ENCODE results near the gene KNG1.

The KNG1 gene

DNA sequence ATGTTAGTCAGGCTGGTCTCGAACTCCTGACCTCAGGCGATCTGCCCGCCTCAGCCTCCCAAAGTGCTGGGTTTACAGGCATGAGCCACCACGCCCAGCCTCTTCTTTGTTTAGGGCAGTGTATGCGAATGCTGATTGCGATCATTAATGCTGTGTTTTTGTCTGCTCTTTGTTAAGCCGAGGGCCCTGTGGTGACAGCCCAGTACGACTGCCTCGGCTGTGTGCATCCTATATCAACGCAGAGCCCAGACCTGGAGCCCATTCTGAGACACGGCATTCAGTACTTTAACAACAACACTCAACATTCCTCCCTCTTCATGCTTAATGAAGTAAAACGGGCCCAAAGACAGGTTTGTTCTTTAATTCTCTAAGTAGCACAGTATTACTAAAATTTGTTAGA, 7.8 kb downstream of the KNG1 start:
- ChIA-PET CTCF (no interaction called here), POLR2A (no interaction called here)
- no peak for TF ChIP-seq CTCF (IDR thresholded peaks at IDR 0.05; ENCODE audit: control extremely low read depth, extremely low read depth, low read depth, missing control alignments)
- no peak for DNase-seq (ENCODE audit: extremely low spot score)

DNA sequence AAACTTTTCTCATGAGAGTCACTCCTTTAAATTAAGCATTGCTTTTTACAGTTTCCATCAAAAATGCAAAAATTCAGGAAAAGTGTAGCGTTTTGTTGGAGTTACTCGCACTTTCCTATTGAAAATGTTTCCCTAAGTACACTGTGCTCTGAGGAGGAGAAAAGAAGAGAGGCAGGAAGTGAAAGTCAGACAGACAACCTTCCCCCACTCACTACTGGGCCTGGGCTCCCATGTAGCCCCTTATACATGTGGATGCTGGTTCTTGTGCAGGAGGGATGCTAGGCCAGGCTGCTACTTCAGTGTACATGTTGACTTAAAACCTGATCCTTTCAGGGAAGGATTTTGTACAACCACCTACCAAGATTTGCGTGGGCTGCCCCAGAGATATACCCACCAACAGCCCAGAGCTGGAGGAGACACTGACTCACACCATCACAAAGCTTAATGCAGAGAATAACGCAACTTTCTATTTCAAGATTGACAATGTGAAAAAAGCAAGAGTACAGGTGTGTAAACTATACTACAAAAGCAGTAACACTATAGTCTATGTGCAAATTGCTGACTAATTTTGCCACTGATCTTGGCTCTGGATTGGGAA, 15.1 kb downstream of the KNG1 start:
- ChIA-PET CTCF (no interaction called here), POLR2A (no interaction called here)
- no peak for DNase-seq (ENCODE audit: extremely low spot score)
- TF ChIP-seq CTCF (IDR thresholded peaks at IDR 0.05; ENCODE audit: control extremely low read depth, extremely low read depth, low read depth, missing control alignments): no peak

GRCh38 chr3:186742618-186743380, 25.6 kb downstream of the KNG1 start:
- POLR2A ChIA-PET: no interaction called here
- no peak for TF ChIP-seq CTCF (IDR thresholded peaks at IDR 0.05; ENCODE audit: control extremely low read depth, extremely low read depth, low read depth, missing control alignments)
- DNase-seq (ENCODE audit: extremely low spot score): no peak
- CTCF ChIA-PET: interaction anchor here (0.7 kb wide), 1 partner anchor 23 kb away, joined by 3 read pairs; no protein-coding TSS in a partner anchor

GRCh38 chr3:186743666-186744065, 26.5 kb downstream of the KNG1 start:
- ChIA-PET POLR2A (no interaction called here), CTCF (no interaction called here)
- no peak for DNase-seq (ENCODE audit: extremely low spot score)
- TF ChIP-seq CTCF (IDR thresholded peaks at IDR 0.05; ENCODE audit: control extremely low read depth, extremely low read depth, low read depth, missing control alignments): no peak

DNA sequence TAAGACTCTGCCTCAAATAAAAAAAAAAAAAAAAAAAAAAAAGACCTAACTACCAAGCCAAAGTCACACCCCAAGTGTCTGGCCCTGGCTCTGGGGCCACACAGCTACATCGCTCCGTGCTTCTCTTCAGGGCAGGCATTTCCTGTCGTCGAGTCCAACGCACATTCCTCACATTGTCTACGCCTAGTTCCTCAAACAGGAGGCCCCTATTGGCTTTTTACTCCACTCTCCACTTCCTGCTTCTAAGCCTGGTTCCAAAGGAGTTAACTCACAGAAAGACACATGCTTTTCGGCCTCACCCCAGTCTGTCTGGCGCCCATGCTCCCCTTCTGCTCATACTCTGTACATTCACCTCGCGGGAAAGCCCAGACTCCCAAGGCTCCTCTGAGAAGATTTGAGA, 28.8 kb downstream of the KNG1 start:
- TF ChIP-seq CTCF (IDR thresholded peaks at IDR 0.05; ENCODE audit: control extremely low read depth, extremely low read depth, low read depth, missing control alignments): no peak
- ChIA-PET CTCF (no interaction called here), POLR2A (no interaction called here)
- DNase-seq (ENCODE audit: extremely low spot score): no peak

DNA sequence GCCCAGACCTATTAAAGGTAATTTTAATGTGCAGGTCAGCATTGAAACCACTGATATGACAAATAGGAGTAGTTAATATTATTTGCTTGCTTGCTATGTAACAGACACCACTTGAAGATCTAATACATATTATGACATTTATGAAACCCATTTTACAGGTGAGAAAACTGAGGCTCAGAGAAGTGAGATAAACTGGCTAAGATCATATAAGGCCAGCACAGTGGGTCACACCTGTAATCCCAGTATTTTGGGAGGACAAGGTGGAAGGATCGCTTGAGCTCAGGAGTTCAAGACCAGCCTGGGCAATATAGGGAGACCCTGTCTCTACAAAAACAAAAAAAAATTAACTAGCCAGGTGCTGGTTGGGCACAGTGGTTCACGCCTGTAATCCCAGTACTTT, 33.2 kb downstream of the KNG1 start:
- POLR2A ChIA-PET: no interaction called here
- DNase-seq (ENCODE audit: extremely low spot score): no peak
- CTCF ChIA-PET: interaction anchor here (1.8 kb wide), 1 partner anchor 10 kb away, joined by 8 read pairs; no protein-coding TSS in a partner anchor
- no peak for TF ChIP-seq CTCF (IDR thresholded peaks at IDR 0.05; ENCODE audit: control extremely low read depth, extremely low read depth, low read depth, missing control alignments)
